ENCODE results near the gene ATP5F1B.

DNA sequence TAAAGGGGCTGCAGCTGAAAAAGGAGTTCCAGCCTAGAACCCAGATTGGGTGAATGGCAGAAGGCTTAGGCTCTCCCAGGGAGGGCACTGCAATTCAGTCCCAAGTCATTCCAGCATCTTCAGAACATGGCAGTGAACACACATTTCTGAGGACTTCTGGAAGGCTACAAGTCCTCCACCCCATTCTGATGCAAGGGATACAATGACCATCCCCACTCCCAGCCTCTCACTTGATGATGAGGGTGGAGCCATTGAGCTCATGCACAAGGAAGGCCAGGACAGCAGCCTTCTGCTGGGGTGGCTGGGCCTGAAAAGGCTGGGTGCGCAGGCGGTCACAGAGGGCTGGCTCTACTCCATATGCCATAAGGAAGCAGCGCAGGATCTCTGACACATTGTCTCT lies 41.4 kb downstream of the ATP5F1B start:
- TF ChIP-seq SP1 (IDR thresholded peaks at IDR 0.05) (no peak), HDGF (IDR thresholded peaks at IDR 0.05; ENCODE audit: borderline replicate concordance) (no peak), FOXK2 (IDR thresholded peaks at IDR 0.05) (no peak), ZNF384 (IDR thresholded peaks at IDR 0.05) (no peak), ARNT (IDR thresholded peaks at IDR 0.05) (no peak)
- TF ChIP-seq, protein P1, sequence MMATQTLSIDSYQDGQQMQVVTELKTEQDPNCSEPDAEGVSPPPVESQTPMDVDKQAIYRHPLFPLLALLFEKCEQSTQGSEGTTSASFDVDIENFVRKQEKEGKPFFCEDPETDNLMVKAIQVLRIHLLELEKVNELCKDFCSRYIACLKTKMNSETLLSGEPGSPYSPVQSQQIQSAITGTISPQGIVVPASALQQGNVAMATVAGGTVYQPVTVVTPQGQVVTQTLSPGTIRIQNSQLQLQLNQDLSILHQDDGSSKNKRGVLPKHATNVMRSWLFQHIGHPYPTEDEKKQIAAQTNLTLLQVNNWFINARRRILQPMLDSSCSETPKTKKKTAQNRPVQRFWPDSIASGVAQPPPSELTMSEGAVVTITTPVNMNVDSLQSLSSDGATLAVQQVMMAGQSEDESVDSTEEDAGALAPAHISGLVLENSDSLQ (IDR thresholded peaks at IDR 0.05), result no peak

Measured in HEK293T (cell line).